ENCODE data around the gene TTC7B.

The TTC7B gene

DNA sequence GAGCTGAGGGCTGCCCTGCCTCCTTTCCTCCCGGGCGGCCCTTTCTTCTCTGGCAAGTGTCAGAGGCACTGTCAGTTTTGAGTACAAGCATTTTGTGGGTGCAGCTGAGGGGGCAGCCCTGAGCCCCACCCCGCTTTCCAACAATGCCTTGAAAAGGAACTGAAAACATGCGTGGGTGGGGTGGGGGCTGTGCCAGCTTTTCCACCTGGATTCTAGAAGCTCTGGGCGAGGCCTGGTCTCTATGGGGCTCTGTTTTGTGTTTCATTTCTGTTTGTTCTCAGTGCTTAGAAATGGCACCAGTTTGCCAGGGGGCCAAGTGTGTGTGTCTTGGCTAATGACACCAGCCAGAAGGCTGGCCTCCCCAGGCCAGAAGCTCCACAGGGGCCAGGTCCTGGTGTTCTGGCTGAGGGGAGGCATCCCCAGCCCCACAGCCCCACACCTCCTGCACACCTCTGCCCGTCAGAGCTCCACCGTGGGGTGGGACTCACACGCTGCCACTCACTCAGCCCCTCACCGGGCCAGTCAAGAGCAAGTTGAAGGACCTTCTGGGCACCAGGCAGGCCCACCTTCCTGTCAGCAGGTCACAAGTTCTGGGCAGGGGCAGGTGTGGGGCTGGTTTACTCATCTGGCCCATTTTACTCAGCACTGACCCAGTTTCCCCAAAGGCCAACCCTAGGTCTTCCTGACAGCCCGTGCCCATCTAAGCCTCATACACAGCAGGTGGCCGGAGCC, 264.3 kb downstream of the TTC7B start:
- H3K27ac ChIP-seq = no peak overlapping the region
- no peak overlapping the region for H3K9ac ChIP-seq
- H3K4me2 ChIP-seq = no peak overlapping the region

DNA sequence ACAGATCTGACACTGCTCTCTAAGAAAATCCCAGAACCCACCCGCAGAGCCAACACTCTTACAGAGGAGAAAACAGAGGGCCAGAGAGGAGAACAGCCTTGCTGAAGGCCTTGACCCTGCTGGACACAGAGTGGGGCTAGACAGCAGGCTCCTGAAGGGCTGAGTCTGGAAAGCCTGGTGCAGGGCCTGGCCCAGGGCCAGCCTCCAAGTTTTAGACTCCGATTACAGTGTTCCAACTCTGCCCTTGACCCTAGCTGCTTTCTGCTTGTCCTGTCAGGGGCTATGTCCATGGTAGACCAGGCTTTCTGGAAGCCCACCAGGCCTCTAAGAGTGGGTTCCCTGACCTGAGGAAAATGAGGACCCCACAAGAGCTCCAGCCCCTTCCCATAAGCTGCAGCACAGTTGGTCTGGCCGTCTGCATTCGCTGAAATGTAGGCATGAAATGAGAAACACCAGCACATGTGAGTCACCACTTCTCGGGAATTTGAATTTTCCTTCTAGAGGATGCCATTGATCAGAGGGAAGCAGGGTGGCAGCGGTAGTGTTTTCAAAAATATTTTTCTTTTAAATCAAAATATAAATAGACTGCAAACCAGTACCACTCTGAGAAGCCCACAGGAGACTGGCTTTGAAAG, 265.0 kb downstream of the TTC7B start:
- TF ChIP-seq, protein P1, sequence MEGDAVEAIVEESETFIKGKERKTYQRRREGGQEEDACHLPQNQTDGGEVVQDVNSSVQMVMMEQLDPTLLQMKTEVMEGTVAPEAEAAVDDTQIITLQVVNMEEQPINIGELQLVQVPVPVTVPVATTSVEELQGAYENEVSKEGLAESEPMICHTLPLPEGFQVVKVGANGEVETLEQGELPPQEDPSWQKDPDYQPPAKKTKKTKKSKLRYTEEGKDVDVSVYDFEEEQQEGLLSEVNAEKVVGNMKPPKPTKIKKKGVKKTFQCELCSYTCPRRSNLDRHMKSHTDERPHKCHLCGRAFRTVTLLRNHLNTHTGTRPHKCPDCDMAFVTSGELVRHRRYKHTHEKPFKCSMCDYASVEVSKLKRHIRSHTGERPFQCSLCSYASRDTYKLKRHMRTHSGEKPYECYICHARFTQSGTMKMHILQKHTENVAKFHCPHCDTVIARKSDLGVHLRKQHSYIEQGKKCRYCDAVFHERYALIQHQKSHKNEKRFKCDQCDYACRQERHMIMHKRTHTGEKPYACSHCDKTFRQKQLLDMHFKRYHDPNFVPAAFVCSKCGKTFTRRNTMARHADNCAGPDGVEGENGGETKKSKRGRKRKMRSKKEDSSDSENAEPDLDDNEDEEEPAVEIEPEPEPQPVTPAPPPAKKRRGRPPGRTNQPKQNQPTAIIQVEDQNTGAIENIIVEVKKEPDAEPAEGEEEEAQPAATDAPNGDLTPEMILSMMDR (conservative IDR thresholded peaks at IDR 0.05; ENCODE audit: low read depth, low read length) = no peak
- Histone ChIP-seq H3K4me3 (IDR thresholded peaks at IDR 0.05; ENCODE audit: insufficient read depth, low read depth, low read length) (no peak overlapping the region), H3K4me2 (no peak overlapping the region), H3K9ac (no peak overlapping the region), H2AFZ (ENCODE audit: low read depth) (no peak overlapping the region), H3K79me2 (ENCODE audit: insufficient read depth, low read depth) (no peaks in the 10 kb centered on the region), H3K27me3 (ENCODE audit: insufficient read depth, low read depth) (no peaks in the 10 kb centered on the region), H3K27ac (no peak overlapping the region), H3K4me1 (ENCODE audit: low read depth, poor library complexity, severe bottlenecking) (no peaks in the 10 kb centered on the region), H4K20me1 (ENCODE audit: insufficient read depth) (no peaks in the 10 kb centered on the region), H3K36me3 (ENCODE audit: insufficient read depth) (no peaks in the 10 kb centered on the region)

More for the DNA sequence above, 264.3 kb downstream of the TTC7B start:
- Histone ChIP-seq H3K27me3 (ENCODE audit: insufficient read depth, low read depth) (no peaks in the 10 kb centered on the region), H3K36me3 (ENCODE audit: insufficient read depth) (no peaks in the 10 kb centered on the region), H3K79me2 (ENCODE audit: insufficient read depth, low read depth) (no peaks in the 10 kb centered on the region), H4K20me1 (ENCODE audit: insufficient read depth) (no peaks in the 10 kb centered on the region), H2AFZ (ENCODE audit: low read depth) (no peak overlapping the region), H3K4me3 (IDR thresholded peaks at IDR 0.05; ENCODE audit: insufficient read depth, low read depth, low read length) (no peak overlapping the region), H3K4me1 (ENCODE audit: low read depth, poor library complexity, severe bottlenecking) (no peaks in the 10 kb centered on the region)
- TF ChIP-seq, protein P1 (conservative IDR thresholded peaks at IDR 0.05; ENCODE audit: low read depth, low read length) = no peak

DNA sequence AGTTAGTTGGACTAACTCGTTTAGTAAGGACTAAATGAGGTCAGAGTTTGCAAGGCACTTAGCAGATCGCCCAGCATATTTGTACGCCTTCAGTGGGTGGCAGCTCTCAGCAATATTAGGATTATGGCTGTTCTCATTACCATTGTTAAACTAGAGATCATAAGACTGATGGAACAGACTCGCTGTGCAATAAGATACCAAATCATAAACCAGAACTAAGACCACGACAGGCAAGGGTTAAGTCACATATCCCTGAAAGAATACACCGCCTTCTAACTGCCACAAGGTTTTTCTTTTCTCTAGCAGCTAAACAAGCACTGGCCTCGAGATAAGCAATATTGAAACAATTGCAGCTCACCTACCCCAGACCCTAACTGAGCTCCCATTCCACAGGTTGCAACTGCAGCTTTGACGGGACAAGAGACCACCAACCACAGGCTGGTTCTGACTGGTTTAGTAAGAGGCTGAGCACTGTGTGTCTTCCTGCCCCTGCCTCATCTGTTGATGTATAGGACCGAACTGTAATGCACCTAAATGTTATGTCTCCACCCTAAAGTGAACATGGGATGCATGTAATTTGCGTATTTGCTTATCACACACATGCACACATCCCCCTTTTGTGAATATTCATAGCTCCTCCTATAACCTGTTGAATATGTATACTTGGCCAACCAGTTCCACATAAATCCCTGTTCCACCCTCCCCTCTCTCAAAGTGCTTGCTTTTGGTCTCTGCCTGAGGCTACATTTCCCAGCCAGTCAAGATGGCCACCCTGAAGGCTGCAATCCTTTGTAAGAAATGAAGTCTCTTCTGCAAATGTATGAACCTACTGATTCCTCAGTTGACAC, 266.2 kb downstream of the TTC7B start:
- no peak overlapping the region for H3K4me3 ChIP-seq (IDR thresholded peaks at IDR 0.05; ENCODE audit: insufficient read depth, low read depth, low read length)
- no peak overlapping the region for H3K4me2 ChIP-seq
- H4K20me1 ChIP-seq (ENCODE audit: insufficient read depth) = no peaks in the 10 kb centered on the region
- no peaks in the 10 kb centered on the region for H3K4me1 ChIP-seq (ENCODE audit: low read depth, poor library complexity, severe bottlenecking)
- TF ChIP-seq, protein P1 (conservative IDR thresholded peaks at IDR 0.05; ENCODE audit: low read depth, low read length) = no peak
- H3K27ac ChIP-seq = no peak overlapping the region
- H3K79me2 ChIP-seq (ENCODE audit: insufficient read depth, low read depth) = no peaks in the 10 kb centered on the region
- H3K9ac ChIP-seq = no peak overlapping the region
- no peaks in the 10 kb centered on the region for H3K27me3 ChIP-seq (ENCODE audit: insufficient read depth, low read depth)
- no peaks in the 10 kb centered on the region for H3K36me3 ChIP-seq (ENCODE audit: insufficient read depth)
- H2AFZ ChIP-seq (ENCODE audit: low read depth) = no peak overlapping the region

DNA sequence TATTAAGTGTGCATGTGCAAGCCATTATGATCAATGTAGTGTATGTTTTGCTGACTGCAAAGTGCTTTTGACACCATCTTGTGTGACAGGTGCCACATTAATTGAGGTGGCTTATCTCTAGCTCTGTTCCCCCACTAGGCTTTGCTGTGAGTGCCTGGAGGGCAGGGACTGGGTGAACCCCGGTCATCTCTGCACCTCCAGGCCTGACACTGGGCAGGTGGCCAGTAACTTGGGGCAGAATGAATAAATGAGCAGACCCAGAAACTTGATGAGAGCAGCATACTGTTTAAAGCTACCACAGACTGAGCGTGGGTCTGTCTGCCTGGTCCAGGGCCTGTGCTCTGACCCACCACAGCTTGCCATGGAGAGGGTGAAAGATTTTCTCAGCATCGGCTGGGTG, 267.8 kb downstream of the TTC7B start:
- Histone ChIP-seq H3K4me1 (ENCODE audit: low read depth, poor library complexity, severe bottlenecking) (no peaks in the 10 kb centered on the region), H3K27ac (no peak overlapping the region), H4K20me1 (ENCODE audit: insufficient read depth) (no peaks in the 10 kb centered on the region), H3K79me2 (ENCODE audit: insufficient read depth, low read depth) (no peaks in the 10 kb centered on the region), H2AFZ (ENCODE audit: low read depth) (no peak overlapping the region), H3K4me2 (no peak overlapping the region), H3K9ac (no peak overlapping the region), H3K27me3 (ENCODE audit: insufficient read depth, low read depth) (no peaks in the 10 kb centered on the region), H3K36me3 (ENCODE audit: insufficient read depth) (no peaks in the 10 kb centered on the region), H3K4me3 (IDR thresholded peaks at IDR 0.05; ENCODE audit: insufficient read depth, low read depth, low read length) (no peak overlapping the region)
- TF ChIP-seq, protein P1 (conservative IDR thresholded peaks at IDR 0.05; ENCODE audit: low read depth, low read length) = no peak

All from KMS-11 (cell line).